ENCODE results near the gene SUGP2.

Gene SUGP2

GRCh38 chr19:19021115-19021514, 12.2 kb downstream of the SUGP2 start:
- no peak overlapping the region for H4K91ac ChIP-seq (ENCODE audit: low read length)
- no peaks in the 10 kb centered on the region for H3K9me3 ChIP-seq (ENCODE audit: control insufficient read depth, low read length)
- no peak overlapping the region for H3K18ac ChIP-seq (ENCODE audit: low read depth in 1 of 2, low read length in 2 of 2)
- peak; percentile 76 for DNase-seq
- peak overlapping the region; percentile 87 for H3K27ac ChIP-seq (ENCODE audit: low read length, poor library complexity, severe bottlenecking)
- H2AK5ac ChIP-seq (ENCODE audit: low read length, severe bottlenecking) = no peak overlapping the region
- H4K8ac ChIP-seq (ENCODE audit: low read length) = no peak overlapping the region
- H3K36me3 ChIP-seq (ENCODE audit: control insufficient read depth in 1 of 2, insufficient read depth in 2 of 2, low read depth in 1 of 2, low read length in 2 of 2) = peaks cover 53 to 71% of the 10 kb centered on the region in 2 experiments
- no peak overlapping the region for H2BK15ac ChIP-seq (ENCODE audit: low read depth, poor library complexity, severe bottlenecking)
- no peak overlapping the region for H2BK120ac ChIP-seq (ENCODE audit: low read depth, low read length)
- 29% methylated on average over 3 of the region's 3 CpGs for WGBS
- peaks cover 4% of the 10 kb centered on the region for H3K4me1 ChIP-seq (ENCODE audit: control insufficient read depth, insufficient read depth, low read depth, low read length)
- H3K27me3 ChIP-seq (ENCODE audit: control insufficient read depth in 1 of 2, insufficient read depth in 1 of 2, low read length in 2 of 2) = no peaks in the 10 kb centered on the region
- H3K4ac ChIP-seq (ENCODE audit: low read depth in 1 of 2, low read length in 2 of 2) = no peak overlapping the region
- no peak overlapping the region for H3K14ac ChIP-seq (ENCODE audit: low read length in 2 of 2)
- no peak overlapping the region for H3K23ac ChIP-seq (ENCODE audit: low read length in 2 of 2)
- no peak overlapping the region for H2BK12ac ChIP-seq (ENCODE audit: low read length in 2 of 2)
- peak overlapping the region; percentile 63 for H3K9ac ChIP-seq (ENCODE audit: low read length)
- no peak overlapping the region for H2BK5ac ChIP-seq (ENCODE audit: low read depth, low read length, poor library complexity, severe bottlenecking)
- peaks cover 25% of the 10 kb centered on the region for H3K79me1 ChIP-seq (replicated peaks; ENCODE audit: low read length, poor library complexity, severe bottlenecking)
- no peak overlapping the region for H3K4me3 ChIP-seq (ENCODE audit: insufficient read depth in 1 of 2, low read depth in 1 of 2, low read length in 2 of 2)
- H3K4me2 ChIP-seq (ENCODE audit: low read length, poor library complexity, severe bottlenecking) = peak overlapping the region; percentile 21
- no peak overlapping the region for H2AFZ ChIP-seq (ENCODE audit: low read depth, low read length)

GRCh38 chr19:19010551-19010950, 22.8 kb downstream of the SUGP2 start:
- Histone ChIP-seq H3K4me1 (ENCODE audit: control insufficient read depth, insufficient read depth, low read depth, low read length) (no peaks in the 10 kb centered on the region), H2BK12ac (ENCODE audit: low read length in 2 of 2) (no peak overlapping the region), H3K23ac (ENCODE audit: low read length in 2 of 2) (no peak overlapping the region), H3K27me3 (ENCODE audit: control insufficient read depth in 1 of 2, insufficient read depth in 1 of 2, low read length in 2 of 2) (no peaks in the 10 kb centered on the region), H3K9ac (ENCODE audit: low read length) (no peak overlapping the region), H2BK5ac (ENCODE audit: low read depth, low read length, poor library complexity, severe bottlenecking) (no peak overlapping the region), H2BK120ac (ENCODE audit: low read depth, low read length) (no peak overlapping the region), H3K36me3 (ENCODE audit: control insufficient read depth in 1 of 2, insufficient read depth in 2 of 2, low read depth in 1 of 2, low read length in 2 of 2) (peaks cover 68 to 88% of the 10 kb centered on the region in 2 experiments), H4K91ac (ENCODE audit: low read length) (no peak overlapping the region), H3K18ac (ENCODE audit: low read depth in 1 of 2, low read length in 2 of 2) (no peak overlapping the region), H2AFZ (ENCODE audit: low read depth, low read length) (no peak overlapping the region), H3K27ac (ENCODE audit: low read length, poor library complexity, severe bottlenecking) (no peak overlapping the region), H3K4me2 (ENCODE audit: low read length, poor library complexity, severe bottlenecking) (no peak overlapping the region), H2AK5ac (ENCODE audit: low read length, severe bottlenecking) (no peak overlapping the region), H3K4ac (ENCODE audit: low read depth in 1 of 2, low read length in 2 of 2) (no peak overlapping the region), H4K8ac (ENCODE audit: low read length) (no peak overlapping the region), H3K4me3 (ENCODE audit: insufficient read depth in 1 of 2, low read depth in 1 of 2, low read length in 2 of 2) (no peak overlapping the region), H3K14ac (ENCODE audit: low read length in 2 of 2) (no peak overlapping the region), H3K9me3 (ENCODE audit: control insufficient read depth, low read length) (no peaks in the 10 kb centered on the region), H2BK15ac (ENCODE audit: low read depth, poor library complexity, severe bottlenecking) (no peak overlapping the region), H3K79me1 (replicated peaks; ENCODE audit: low read length, poor library complexity, severe bottlenecking) (peaks cover 39% of the 10 kb centered on the region)
- 95% methylated on average over 5 of the region's 5 CpGs for WGBS
- DNase-seq = no peak

GRCh38 chr19:19009951-19010350, 23.4 kb downstream of the SUGP2 start:
- Histone ChIP-seq H2BK15ac (ENCODE audit: low read depth, poor library complexity, severe bottlenecking) (no peak overlapping the region), H3K14ac (ENCODE audit: low read length in 2 of 2) (no peak overlapping the region), H3K27ac (ENCODE audit: low read length, poor library complexity, severe bottlenecking) (no peak overlapping the region), H4K8ac (ENCODE audit: low read length) (no peak overlapping the region), H2AFZ (ENCODE audit: low read depth, low read length) (no peak overlapping the region), H3K79me1 (replicated peaks; ENCODE audit: low read length, poor library complexity, severe bottlenecking) (peaks cover 42% of the 10 kb centered on the region), H3K36me3 (ENCODE audit: control insufficient read depth in 1 of 2, insufficient read depth in 2 of 2, low read depth in 1 of 2, low read length in 2 of 2) (peaks cover 67 to 88% of the 10 kb centered on the region in 2 experiments), H3K9ac (ENCODE audit: low read length) (no peak overlapping the region), H3K4me2 (ENCODE audit: low read length, poor library complexity, severe bottlenecking) (no peak overlapping the region), H2BK12ac (ENCODE audit: low read length in 2 of 2) (no peak overlapping the region), H4K91ac (ENCODE audit: low read length) (no peak overlapping the region), H2BK5ac (ENCODE audit: low read depth, low read length, poor library complexity, severe bottlenecking) (no peak overlapping the region), H3K4ac (ENCODE audit: low read depth in 1 of 2, low read length in 2 of 2) (no peak overlapping the region), H3K4me3 (ENCODE audit: insufficient read depth in 1 of 2, low read depth in 1 of 2, low read length in 2 of 2) (no peak overlapping the region), H3K9me3 (ENCODE audit: control insufficient read depth, low read length) (no peaks in the 10 kb centered on the region), H2BK120ac (ENCODE audit: low read depth, low read length) (no peak overlapping the region), H3K27me3 (ENCODE audit: control insufficient read depth in 1 of 2, insufficient read depth in 1 of 2, low read length in 2 of 2) (no peaks in the 10 kb centered on the region), H2AK5ac (ENCODE audit: low read length, severe bottlenecking) (no peak overlapping the region), H3K18ac (ENCODE audit: low read depth in 1 of 2, low read length in 2 of 2) (no peak overlapping the region), H3K23ac (ENCODE audit: low read length in 2 of 2) (no peak overlapping the region), H3K4me1 (ENCODE audit: control insufficient read depth, insufficient read depth, low read depth, low read length) (no peaks in the 10 kb centered on the region)
- no peak for DNase-seq
- 98% methylated on average over 18 of the region's 18 CpGs for WGBS

- Histone ChIP-seq H3K14ac (ENCODE audit: low read length in 2 of 2) (no peak overlapping the region), H2BK15ac (ENCODE audit: low read depth, poor library complexity, severe bottlenecking) (no peak overlapping the region), H3K9ac (ENCODE audit: low read length) (no peak overlapping the region), H2AFZ (ENCODE audit: low read depth, low read length) (no peak overlapping the region), H4K91ac (ENCODE audit: low read length) (no peak overlapping the region), H3K23ac (ENCODE audit: low read length in 2 of 2) (no peak overlapping the region), H4K8ac (ENCODE audit: low read length) (no peak overlapping the region), H3K36me3 (ENCODE audit: control insufficient read depth in 1 of 2, insufficient read depth in 2 of 2, low read depth in 1 of 2, low read length in 2 of 2) (peaks cover 77 to 85% of the 10 kb centered on the region in 2 experiments), H3K4me3 (ENCODE audit: insufficient read depth in 1 of 2, low read depth in 1 of 2, low read length in 2 of 2) (no peak overlapping the region), H2AK5ac (ENCODE audit: low read length, severe bottlenecking) (no peak overlapping the region), H3K27ac (ENCODE audit: low read length, poor library complexity, severe bottlenecking) (no peak overlapping the region), H2BK120ac (ENCODE audit: low read depth, low read length) (no peak overlapping the region), H2BK5ac (ENCODE audit: low read depth, low read length, poor library complexity, severe bottlenecking) (no peak overlapping the region), H3K4me1 (ENCODE audit: control insufficient read depth, insufficient read depth, low read depth, low read length) (no peaks in the 10 kb centered on the region), H3K79me1 (replicated peaks; ENCODE audit: low read length, poor library complexity, severe bottlenecking) (peaks cover 48% of the 10 kb centered on the region), H3K27me3 (ENCODE audit: control insufficient read depth in 1 of 2, insufficient read depth in 1 of 2, low read length in 2 of 2) (no peaks in the 10 kb centered on the region), H3K4me2 (ENCODE audit: low read length, poor library complexity, severe bottlenecking) (no peak overlapping the region), H3K9me3 (ENCODE audit: control insufficient read depth, low read length) (no peaks in the 10 kb centered on the region), H2BK12ac (ENCODE audit: low read length in 2 of 2) (no peak overlapping the region), H3K18ac (ENCODE audit: low read depth in 1 of 2, low read length in 2 of 2) (no peak overlapping the region), H3K4ac (ENCODE audit: low read depth in 1 of 2, low read length in 2 of 2) (no peak overlapping the region)
- WGBS = 96% methylated on average over 3 of the region's 3 CpGs
- no peak for DNase-seq
Measured at GRCh38 chr19:19006213-19006612, 27.1 kb downstream of the SUGP2 start.

All from mesenchymal stem cell (in vitro differentiated cells and primary cell).